ENCODE measurements around the gene SLC17A4. TPM values are rescaled to one million over a fixed set of nuclear protein-coding genes. Genes with fewer than 3 reads are reported as not detected.
A peak's percentile ranks its signal among the peaks of the same experiment; 100 is the strongest.

The SLC17A4 gene
- total and polyA plus RNA-seq, 10 of the 15 experiments (the other 5 are each of a cell fraction or from before 2014, with no cell fraction given): not detected

DNA sequence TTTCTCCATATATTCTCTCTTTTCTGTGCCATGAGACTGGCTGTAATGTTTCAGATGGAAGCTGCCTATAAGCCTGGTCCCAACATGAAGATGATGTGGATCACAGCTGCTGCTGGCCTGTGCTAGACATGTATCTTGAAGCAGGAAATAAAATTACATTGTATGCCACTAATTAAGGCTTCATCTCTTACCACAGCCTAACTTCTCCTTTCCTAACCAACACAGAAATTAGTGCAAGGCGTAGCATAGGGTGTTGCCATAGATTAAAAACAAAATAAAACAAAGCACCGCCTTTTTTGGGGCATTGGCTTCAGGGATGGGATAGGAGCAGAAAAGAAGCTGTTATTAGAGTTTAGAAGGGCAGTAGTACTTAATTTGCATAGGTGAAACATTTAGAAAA is 4.7 kb upstream of the SLC17A4 start:
- RAD21 ChIA-PET (ENCODE audit: unreplicated experiment): no interaction called here
- no peaks in the 10 kb centered on the region for H3K36me3 ChIP-seq (ENCODE audit: control insufficient read depth in 2 of 2, insufficient read depth in 2 of 2, low read length in 1 of 2)
- 2% methylated on average over 2 of the region's 2 CpGs for WGBS (ENCODE audit: insufficient coverage, insufficient replicate concordance, low lambda C conversion rate, missing lambda C conversion rate)
- POLR2A ChIA-PET: no interaction called here
- no peak overlapping the region for H3K4me2 ChIP-seq (ENCODE audit: control insufficient read depth, insufficient read depth)
- no peaks in the 10 kb centered on the region for H3K27me3 ChIP-seq (replicated peaks in 1 of 2; ENCODE audit: control insufficient read depth in 2 of 2, insufficient read depth in 2 of 2, low read length in 1 of 2)
- SMC1A ChIA-PET (ENCODE audit: uncharacterized antibody, unreplicated experiment): interaction anchor here (0.6 kb wide), 1 partner anchor 29 kb away, joined by 3 read pairs; no protein-coding TSS in a partner anchor
- H3K9ac ChIP-seq (ENCODE audit: control insufficient read depth, insufficient read depth, low read length): no peak overlapping the region
- CTCF ChIA-PET: interaction anchor here (0.9 to 1.7 kb wide), 3 partner anchors 16 to 253 kb away, joined by 3 to 4 read pairs (median 3); no protein-coding TSS in a partner anchor
- intact Hi-C loops (cut with micrococcal nuclease; ENCODE audit: unreplicated experiment): no loop called here
- peak; percentile 43; the same call in 2 of the 3 replicates for ATAC-seq
- H3K79me2 ChIP-seq (ENCODE audit: control insufficient read depth, insufficient read depth, low read length): no peaks in the 10 kb centered on the region
- H2AFZ ChIP-seq (ENCODE audit: control insufficient read depth, low read depth, low read length): no peak overlapping the region
- TF ChIP-seq NFYB (IDR thresholded peaks at IDR 0.05; ENCODE audit: insufficient read depth, low read depth, low read length) (no peak), HDAC6 (IDR thresholded peaks at IDR 0.05; ENCODE audit: unreplicated experiment) (no peak), NFIC (IDR thresholded peaks at IDR 0.05; ENCODE audit: low read depth, low read length) (no peak), ZNF384 (IDR thresholded peaks at IDR 0.05; ENCODE audit: borderline replicate concordance, low read depth, low read length) (no peak), RB1 (IDR thresholded peaks at IDR 0.05; ENCODE audit: borderline replicate concordance) (no peak), PAX5 (IDR thresholded peaks at IDR 0.05; ENCODE audit: borderline replicate concordance, low read depth, low read length) (no peak), BCL11A (IDR thresholded peaks at IDR 0.05; ENCODE audit: low read depth, low read length) (no peak), BACH1 (IDR thresholded peaks at IDR 0.05; ENCODE audit: borderline replicate concordance) (no peak), EP300 (IDR thresholded peaks at IDR 0.05; ENCODE audit: borderline replicate concordance in 1 of 2, control insufficient read depth in 1 of 2, low read depth in 2 of 2, low read length in 2 of 2) (no peak), EED (IDR thresholded peaks at IDR 0.05; ENCODE audit: low read depth) (no peak), KLF5 (IDR thresholded peaks at IDR 0.05; ENCODE audit: partially characterized antibody) (no peak), IKZF2 (IDR thresholded peaks at IDR 0.05) (no peak), EGR1 (IDR thresholded peaks at IDR 0.05; ENCODE audit: borderline replicate concordance in 1 of 2, low read depth in 2 of 2, low read length in 2 of 2) (no peak), STAT1 (conservative IDR thresholded peaks at IDR 0.05) (no peak)
- TF ChIP-seq, protein P1, sequence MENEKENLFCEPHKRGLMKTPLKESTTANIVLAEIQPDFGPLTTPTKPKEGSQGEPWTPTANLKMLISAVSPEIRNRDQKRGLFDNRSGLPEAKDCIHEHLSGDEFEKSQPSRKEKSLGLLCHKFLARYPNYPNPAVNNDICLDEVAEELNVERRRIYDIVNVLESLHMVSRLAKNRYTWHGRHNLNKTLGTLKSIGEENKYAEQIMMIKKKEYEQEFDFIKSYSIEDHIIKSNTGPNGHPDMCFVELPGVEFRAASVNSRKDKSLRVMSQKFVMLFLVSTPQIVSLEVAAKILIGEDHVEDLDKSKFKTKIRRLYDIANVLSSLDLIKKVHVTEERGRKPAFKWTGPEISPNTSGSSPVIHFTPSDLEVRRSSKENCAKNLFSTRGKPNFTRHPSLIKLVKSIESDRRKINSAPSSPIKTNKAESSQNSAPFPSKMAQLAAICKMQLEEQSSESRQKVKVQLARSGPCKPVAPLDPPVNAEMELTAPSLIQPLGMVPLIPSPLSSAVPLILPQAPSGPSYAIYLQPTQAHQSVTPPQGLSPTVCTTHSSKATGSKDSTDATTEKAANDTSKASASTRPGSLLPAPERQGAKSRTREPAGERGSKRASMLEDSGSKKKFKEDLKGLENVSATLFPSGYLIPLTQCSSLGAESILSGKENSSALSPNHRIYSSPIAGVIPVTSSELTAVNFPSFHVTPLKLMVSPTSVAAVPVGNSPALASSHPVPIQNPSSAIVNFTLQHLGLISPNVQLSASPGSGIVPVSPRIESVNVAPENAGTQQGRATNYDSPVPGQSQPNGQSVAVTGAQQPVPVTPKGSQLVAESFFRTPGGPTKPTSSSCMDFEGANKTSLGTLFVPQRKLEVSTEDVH (IDR thresholded peaks at IDR 0.05; ENCODE audit: low read depth, partially characterized antibody): no peak
- TF ChIP-seq, protein P2, sequence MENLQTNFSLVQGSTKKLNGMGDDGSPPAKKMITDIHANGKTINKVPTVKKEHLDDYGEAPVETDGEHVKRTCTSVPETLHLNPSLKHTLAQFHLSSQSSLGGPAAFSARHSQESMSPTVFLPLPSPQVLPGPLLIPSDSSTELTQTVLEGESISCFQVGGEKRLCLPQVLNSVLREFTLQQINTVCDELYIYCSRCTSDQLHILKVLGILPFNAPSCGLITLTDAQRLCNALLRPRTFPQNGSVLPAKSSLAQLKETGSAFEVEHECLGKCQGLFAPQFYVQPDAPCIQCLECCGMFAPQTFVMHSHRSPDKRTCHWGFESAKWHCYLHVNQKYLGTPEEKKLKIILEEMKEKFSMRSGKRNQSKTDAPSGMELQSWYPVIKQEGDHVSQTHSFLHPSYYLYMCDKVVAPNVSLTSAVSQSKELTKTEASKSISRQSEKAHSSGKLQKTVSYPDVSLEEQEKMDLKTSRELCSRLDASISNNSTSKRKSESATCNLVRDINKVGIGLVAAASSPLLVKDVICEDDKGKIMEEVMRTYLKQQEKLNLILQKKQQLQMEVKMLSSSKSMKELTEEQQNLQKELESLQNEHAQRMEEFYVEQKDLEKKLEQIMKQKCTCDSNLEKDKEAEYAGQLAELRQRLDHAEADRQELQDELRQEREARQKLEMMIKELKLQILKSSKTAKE (IDR thresholded peaks at IDR 0.05; ENCODE audit: low read depth, poor library complexity, severe bottlenecking): no peak
- TF ChIP-seq, protein P3, sequence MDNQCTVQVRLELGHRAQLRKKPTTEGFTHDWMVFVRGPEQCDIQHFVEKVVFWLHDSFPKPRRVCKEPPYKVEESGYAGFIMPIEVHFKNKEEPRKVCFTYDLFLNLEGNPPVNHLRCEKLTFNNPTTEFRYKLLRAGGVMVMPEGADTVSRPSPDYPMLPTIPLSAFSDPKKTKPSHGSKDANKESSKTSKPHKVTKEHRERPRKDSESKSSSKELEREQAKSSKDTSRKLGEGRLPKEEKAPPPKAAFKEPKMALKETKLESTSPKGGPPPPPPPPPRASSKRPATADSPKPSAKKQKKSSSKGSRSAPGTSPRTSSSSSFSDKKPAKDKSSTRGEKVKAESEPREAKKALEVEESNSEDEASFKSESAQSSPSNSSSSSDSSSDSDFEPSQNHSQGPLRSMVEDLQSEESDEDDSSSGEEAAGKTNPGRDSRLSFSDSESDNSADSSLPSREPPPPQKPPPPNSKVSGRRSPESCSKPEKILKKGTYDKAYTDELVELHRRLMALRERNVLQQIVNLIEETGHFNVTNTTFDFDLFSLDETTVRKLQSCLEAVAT (IDR thresholded peaks at IDR 0.05): no peak
- FAIRE-seq: no peak
- BruUV-seq (replicated peaks): no TSS peak
- no peaks in the 10 kb centered on the region for H4K20me1 ChIP-seq (ENCODE audit: control insufficient read depth, insufficient read depth)
- no peak overlapping the region for H3K27ac ChIP-seq (ENCODE audit: control insufficient read depth, insufficient read depth)
- H3K9me3 ChIP-seq (replicated peaks; ENCODE audit: control insufficient read depth, insufficient read depth, low read length): no peaks in the 10 kb centered on the region
- H3K4me3 ChIP-seq: no peak overlapping the region
- in situ Hi-C loops (cut with MboI): no loop called here
- DNase-seq (ENCODE audit: low read depth, low spot score): no peak
- no peaks in the 10 kb centered on the region for H3K4me1 ChIP-seq (ENCODE audit: control insufficient read depth, insufficient read depth, low read length)

Measured in GM12878 (cell line).